ENCODE measurements around the gene CTNS.
"Not testable (repeated sequence)": the region's sequence is repeated elsewhere in the genome, so short reads cannot be mapped to it uniquely, and the experiment has no call there.

Gene CTNS

GRCh38 chr17:3688027-3688553, 51.5 kb downstream of the CTNS start:
- no peak for DNase-seq (ENCODE audit: low read depth)

- no peak for DNase-seq (ENCODE audit: low read depth)
These were observed 52.3 kb downstream of the CTNS start for GRCh38 chr17:3688852-3689261.

GRCh38 chr17:3689262-3690093, 52.9 kb downstream of the CTNS start:
- no peak for DNase-seq (ENCODE audit: low read depth)

GRCh38 chr17:3690094-3690715, 53.6 kb downstream of the CTNS start:
- DNase-seq (ENCODE audit: low read depth), result no peak

GRCh38 chr17:3691617-3692067, 55.1 kb downstream of the CTNS start:
- no peak for DNase-seq (ENCODE audit: low read depth)

- no peak for DNase-seq (ENCODE audit: low read depth)
These were observed 55.8 kb downstream of the CTNS start for GRCh38 chr17:3692346-3692745.

- DNase-seq (ENCODE audit: low read depth), result no peak
These were observed 56.6 kb downstream of the CTNS start for GRCh38 chr17:3693141-3693540.

GRCh38 chr17:3693829-3694231, 57.3 kb downstream of the CTNS start:
- DNase-seq (ENCODE audit: low read depth), result no peak

- no peak for DNase-seq (ENCODE audit: low read depth)
These were observed 58.7 kb downstream of the CTNS start for GRCh38 chr17:3695129-3695722.

- DNase-seq (ENCODE audit: low read depth), result no peak
These were observed 59.3 kb downstream of the CTNS start, which contains the start of gene P2RX5 for GRCh38 chr17:3695723-3696411. P2RX5 (minus strand) TSS chr17:3696155; CDS start chr17:3696005, 150 bp downstream.

GRCh38 chr17:3697103-3697476, 60.5 kb downstream of the CTNS start:
- DNase-seq (ENCODE audit: low read depth), result no peak

GRCh38 chr17:3698139-3698538, 61.6 kb downstream of the CTNS start:
- no peak for DNase-seq (ENCODE audit: low read depth)

GRCh38 chr17:3699951-3700350, 63.4 kb downstream of the CTNS start:
- no peak for DNase-seq (ENCODE audit: low read depth)

GRCh38 chr17:3702041-3702539, 65.5 kb downstream of the CTNS start:
- DNase-seq (ENCODE audit: low read depth), result not testable (repeated sequence)

- DNase-seq (ENCODE audit: low read depth), result no peak
These were observed 68.6 kb downstream of the CTNS start for GRCh38 chr17:3704931-3705717.

GRCh38 chr17:3705718-3705984, 69.1 kb downstream of the CTNS start:
- DNase-seq (ENCODE audit: low read depth), result not testable (repeated sequence)

- DNase-seq (ENCODE audit: low read depth), result no peak
These were observed 71.8 kb downstream of the CTNS start for GRCh38 chr17:3708366-3708765.

GRCh38 chr17:3710951-3711383, 74.4 kb downstream of the CTNS start:
- no peak for DNase-seq (ENCODE audit: low read depth)
